HEK293 (cell line): ENCODE data around the gene KDM6A.

Experiments used
- CTCF ChIA-PET: fragments of 350-600 bp; formaldehyde crosslinking; extraction: SDS; loops from one replicate; lab custom pipeline; 2021; ENCODE audit warnings: antibody characterized with exemption; lab: Yijun Ruan, JAX
- POLR2A ChIA-PET: fragments of 300-600 bp; formaldehyde crosslinking; extraction: SDS; loops from one replicate; lab custom pipeline; 2020; ENCODE audit warnings: antibody characterized with exemption, inconsistent platforms; lab: Yijun Ruan, JAX
- H3K27ac ChIP-seq: fragments of 200-500 bp; sonication (Bioruptor generic); 2 replicates; pipeline ENCODE4 v1.5.1; 2014; ENCODE audit warnings: low read depth, low read length, control low read depth, inconsistent platforms; ENCODE audit errors: extremely low read depth
- H3K36me3 ChIP-seq, 2 experiments: fragments of 200-500 bp in 1 of 2; sonication (Bioruptor generic) in 1 of 2; 1 replicate in 1 of 2; 2 replicates in 1 of 2; pipeline ENCODE4 v1.5.1; 2014 to 2017; ENCODE audit warnings: inconsistent platforms in 2 of 2, low read length in 2 of 2; ENCODE audit not compliant: control insufficient read depth in 2 of 2, insufficient read depth in 1 of 2
- H3K4me1 ChIP-seq: fragments of 200-500 bp; sonication (Bioruptor generic); 2 replicates; pipeline ENCODE4 v1.5.1; 2014; ENCODE audit warnings: mild to moderate bottlenecking, low read length, inconsistent platforms; ENCODE audit not compliant: control insufficient read depth, insufficient read depth
- H3K4me3 ChIP-seq: 2 replicates; pipeline ENCODE4 v1.5.1; 2011; ENCODE audit warnings: low read depth, mild to moderate bottlenecking, control low read depth, low read length, moderate library complexity
- H3K9me3 ChIP-seq: fragments of 200-500 bp; sonication (Bioruptor generic); 2 replicates; pipeline ENCODE4 v1.5.1; 2014; ENCODE audit warnings: low read depth, low read length, inconsistent platforms; ENCODE audit not compliant: control insufficient read depth, insufficient read depth
- IKZF3 ChIP-seq: fragments of 450-650 bp; IDR thresholded peaks from 2 replicates; pipeline ENCODE4 v1.5.0; 2018; ENCODE audit warnings: missing biosample characterization, mild to moderate bottlenecking, missing genetic modification characterization, moderate library complexity
- KLF16 ChIP-seq: fragments of 450-650 bp; formaldehyde crosslinking; IDR thresholded peaks from 2 replicates; pipeline ENCODE4 v1.5.1; 2017; ENCODE audit warnings: missing biosample characterization, missing genetic modification characterization
- KLF7 ChIP-seq: fragments of 450-650 bp; formaldehyde crosslinking; IDR thresholded peaks from 2 replicates; pipeline ENCODE4 v1.5.1; 2016; ENCODE audit warnings: missing biosample characterization, missing genetic modification characterization, borderline replicate concordance
- MZF1 ChIP-seq: fragments of 450-650 bp; formaldehyde crosslinking; IDR thresholded peaks from 2 replicates; pipeline ENCODE4 v1.5.1; 2017; ENCODE audit warnings: missing biosample characterization, missing genetic modification characterization, borderline replicate concordance
- OSR2 ChIP-seq: fragments of 450-650 bp; formaldehyde crosslinking; IDR thresholded peaks from 2 replicates; pipeline ENCODE4 v1.5.1; 2016; ENCODE audit warnings: missing biosample characterization, missing genetic modification characterization
- SCRT1 ChIP-seq: fragments of 450-650 bp; formaldehyde crosslinking; IDR thresholded peaks from 2 replicates; pipeline ENCODE4 v1.5.1; 2016; ENCODE audit warnings: missing biosample characterization, missing genetic modification characterization, borderline replicate concordance
- SCRT2 ChIP-seq: fragments of 450-650 bp; formaldehyde crosslinking; IDR thresholded peaks from 2 replicates; pipeline ENCODE4 v1.5.1; 2016; ENCODE audit warnings: missing biosample characterization, missing genetic modification characterization
- WT1 ChIP-seq: fragments of 450-650 bp; formaldehyde crosslinking; IDR thresholded peaks from 2 replicates; pipeline ENCODE4 v1.5.1; 2016; ENCODE audit warnings: missing biosample characterization, missing genetic modification characterization
- ZNF121 ChIP-seq: fragments of 450-650 bp; formaldehyde crosslinking; IDR thresholded peaks from 2 replicates; pipeline ENCODE4 v1.5.1; 2016; ENCODE audit warnings: missing biosample characterization, missing genetic modification characterization
- ZNF132 ChIP-seq: fragments of 450-650 bp; formaldehyde crosslinking; IDR thresholded peaks from 2 replicates; pipeline ENCODE4 v1.5.1; 2017; ENCODE audit warnings: missing biosample characterization, missing genetic modification characterization, borderline replicate concordance
- ZNF335 ChIP-seq: fragments of 450-650 bp; formaldehyde crosslinking; conservative IDR thresholded peaks from 2 replicates; pipeline ENCODE4 v1.5.1; 2016; ENCODE audit warnings: missing biosample characterization, missing genetic modification characterization
- ZNF37A ChIP-seq: fragments of 450-650 bp; IDR thresholded peaks from 2 replicates; pipeline ENCODE4 v1.5.1; 2018; ENCODE audit warnings: missing biosample characterization, missing genetic modification characterization
- ZNF404 ChIP-seq: fragments of 450-650 bp; formaldehyde crosslinking; IDR thresholded peaks from 2 replicates; pipeline ENCODE4 v1.5.1; 2017; ENCODE audit warnings: missing biosample characterization, missing genetic modification characterization
- ZNF707 ChIP-seq: fragments of 450-650 bp; formaldehyde crosslinking; IDR thresholded peaks from 2 replicates; pipeline ENCODE4 v1.5.1; 2016; ENCODE audit warnings: missing biosample characterization, missing genetic modification characterization
- ZNF747 ChIP-seq: fragments of 450-650 bp; formaldehyde crosslinking; IDR thresholded peaks from 2 replicates; pipeline ENCODE4 v1.5.1; 2016; ENCODE audit warnings: missing biosample characterization, missing genetic modification characterization
- ZNF777 ChIP-seq: fragments of 450-650 bp; formaldehyde crosslinking; IDR thresholded peaks from 2 replicates; pipeline ENCODE4 v1.5.1; 2017; ENCODE audit warnings: missing biosample characterization, missing genetic modification characterization, borderline replicate concordance
- ZNF837 ChIP-seq: fragments of 450-650 bp; formaldehyde crosslinking; IDR thresholded peaks from 2 replicates; pipeline ENCODE4 v1.5.1; 2016; ENCODE audit warnings: missing biosample characterization, missing genetic modification characterization
- ZNF843 ChIP-seq: fragments of 450-650 bp; formaldehyde crosslinking; IDR thresholded peaks from 2 replicates; pipeline ENCODE4 v1.5.1; 2016; ENCODE audit warnings: missing biosample characterization, missing genetic modification characterization
- ZSCAN16 ChIP-seq: fragments of 450-650 bp; formaldehyde crosslinking; IDR thresholded peaks from 2 replicates; pipeline ENCODE4 v1.5.1; 2016; ENCODE audit warnings: missing biosample characterization, missing genetic modification characterization
- TF ChIP-seq, protein P1 (sequence below): fragments of 450-650 bp; formaldehyde crosslinking; IDR thresholded peaks from 2 replicates; pipeline ENCODE4 v1.5.1; 2017; ENCODE audit warnings: missing biosample characterization, missing genetic modification characterization
- TF ChIP-seq, protein P2 (sequence below): fragments of 450-650 bp; formaldehyde crosslinking; IDR thresholded peaks from 2 replicates; pipeline ENCODE4 v1.5.1; 2017; ENCODE audit warnings: missing biosample characterization, missing genetic modification characterization
- TF ChIP-seq, protein P3 (sequence below): fragments of 450-650 bp; formaldehyde crosslinking; IDR thresholded peaks from 2 replicates; pipeline ENCODE4 v1.5.1; 2017; ENCODE audit warnings: missing biosample characterization, missing genetic modification characterization

The KDM6A gene

DNA sequence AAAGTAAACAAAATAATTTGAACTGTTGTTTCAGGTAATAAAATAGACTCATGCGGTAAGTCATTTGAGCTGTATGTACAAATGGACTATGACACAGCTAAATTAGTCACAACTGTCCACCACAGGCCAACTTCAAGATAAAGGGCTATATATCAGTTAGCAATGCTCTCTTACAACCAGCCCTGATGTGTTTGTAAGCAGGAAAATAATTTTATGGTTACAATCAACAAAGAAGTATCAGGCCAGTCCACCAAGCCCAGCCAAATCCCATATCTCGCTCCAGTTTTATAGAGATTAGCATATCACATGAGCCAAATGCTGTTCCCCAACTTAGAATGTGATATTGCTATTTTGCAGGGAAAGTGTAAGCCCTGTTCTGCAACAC, 29.7 kb upstream of the KDM6A start:
- TF ChIP-seq, protein P1, sequence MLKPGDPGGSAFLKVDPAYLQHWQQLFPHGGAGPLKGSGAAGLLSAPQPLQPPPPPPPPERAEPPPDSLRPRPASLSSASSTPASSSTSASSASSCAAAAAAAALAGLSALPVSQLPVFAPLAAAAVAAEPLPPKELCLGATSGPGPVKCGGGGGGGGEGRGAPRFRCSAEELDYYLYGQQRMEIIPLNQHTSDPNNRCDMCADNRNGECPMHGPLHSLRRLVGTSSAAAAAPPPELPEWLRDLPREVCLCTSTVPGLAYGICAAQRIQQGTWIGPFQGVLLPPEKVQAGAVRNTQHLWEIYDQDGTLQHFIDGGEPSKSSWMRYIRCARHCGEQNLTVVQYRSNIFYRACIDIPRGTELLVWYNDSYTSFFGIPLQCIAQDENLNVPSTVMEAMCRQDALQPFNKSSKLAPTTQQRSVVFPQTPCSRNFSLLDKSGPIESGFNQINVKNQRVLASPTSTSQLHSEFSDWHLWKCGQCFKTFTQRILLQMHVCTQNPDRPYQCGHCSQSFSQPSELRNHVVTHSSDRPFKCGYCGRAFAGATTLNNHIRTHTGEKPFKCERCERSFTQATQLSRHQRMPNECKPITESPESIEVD, result no peak
- TF ChIP-seq ZNF37A (no peak), KLF7 (tag by site-specific recombination) (no peak), OSR2 (no peak), ZNF747 (no peak), ZSCAN16 (tag by site-specific recombination) (no peak), KLF16 (tag by site-specific recombination) (no peak), ZNF404 (tag by site-specific recombination) (no peak), ZNF843 (tag by site-specific recombination) (no peak), SCRT1 (no peak), ZNF121 (tag by site-specific recombination) (no peak), MZF1 (tag by site-specific recombination) (no peak), IKZF3 (tag by site-specific recombination) (no peak), SCRT2 (tag by site-specific recombination) (no peak), ZNF837 (tag by site-specific recombination) (no peak), ZNF132 (tag by site-specific recombination) (no peak), ZNF707 (tag by site-specific recombination) (no peak), ZNF335 (tag by site-specific recombination) (no peak)
- TF ChIP-seq, protein P2, sequence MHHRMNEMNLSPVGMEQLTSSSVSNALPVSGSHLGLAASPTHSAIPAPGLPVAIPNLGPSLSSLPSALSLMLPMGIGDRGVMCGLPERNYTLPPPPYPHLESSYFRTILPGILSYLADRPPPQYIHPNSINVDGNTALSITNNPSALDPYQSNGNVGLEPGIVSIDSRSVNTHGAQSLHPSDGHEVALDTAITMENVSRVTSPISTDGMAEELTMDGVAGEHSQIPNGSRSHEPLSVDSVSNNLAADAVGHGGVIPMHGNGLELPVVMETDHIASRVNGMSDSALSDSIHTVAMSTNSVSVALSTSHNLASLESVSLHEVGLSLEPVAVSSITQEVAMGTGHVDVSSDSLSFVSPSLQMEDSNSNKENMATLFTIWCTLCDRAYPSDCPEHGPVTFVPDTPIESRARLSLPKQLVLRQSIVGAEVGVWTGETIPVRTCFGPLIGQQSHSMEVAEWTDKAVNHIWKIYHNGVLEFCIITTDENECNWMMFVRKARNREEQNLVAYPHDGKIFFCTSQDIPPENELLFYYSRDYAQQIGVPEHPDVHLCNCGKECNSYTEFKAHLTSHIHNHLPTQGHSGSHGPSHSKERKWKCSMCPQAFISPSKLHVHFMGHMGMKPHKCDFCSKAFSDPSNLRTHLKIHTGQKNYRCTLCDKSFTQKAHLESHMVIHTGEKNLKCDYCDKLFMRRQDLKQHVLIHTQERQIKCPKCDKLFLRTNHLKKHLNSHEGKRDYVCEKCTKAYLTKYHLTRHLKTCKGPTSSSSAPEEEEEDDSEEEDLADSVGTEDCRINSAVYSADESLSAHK (tag by site-specific recombination), result no peak
- no peaks in the 10 kb centered on the region for H3K9me3 ChIP-seq
- CTCF ChIA-PET, result interaction anchor here (0.7 to 1.0 kb wide), 2 partner anchors 15 to 227 kb away, joined by 3 read pairs; no protein-coding TSS in a partner anchor
- no peaks in the 10 kb centered on the region for H3K4me1 ChIP-seq
- H3K4me3 ChIP-seq, result no peak overlapping the region
- POLR2A ChIA-PET, result no interaction called here
- no peak overlapping the region for H3K27ac ChIP-seq
- no peaks in the 10 kb centered on the region for H3K36me3 ChIP-seq

DNA sequence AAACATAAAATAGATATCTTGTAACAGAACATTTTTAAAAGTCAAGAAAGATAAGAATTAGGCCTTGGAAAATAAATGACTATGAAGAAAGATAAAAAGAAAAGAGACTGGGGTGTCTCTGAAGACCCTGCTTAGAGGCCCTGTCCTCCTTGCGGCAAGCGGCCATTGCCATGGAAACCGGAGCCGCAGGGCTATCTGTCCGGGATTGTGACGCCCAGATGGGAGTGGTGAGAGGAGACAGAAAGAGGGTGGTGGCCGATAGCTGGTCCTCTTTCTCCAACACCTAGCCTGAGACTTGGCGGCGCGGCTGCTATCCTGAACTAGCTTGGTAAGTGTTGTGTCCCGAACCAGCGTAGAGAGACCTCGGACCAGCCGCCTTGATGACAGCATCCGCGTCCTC, 29.2 kb upstream of the KDM6A start, which contains the start of gene DUSP21:
Gene DUSP21 (plus strand): TSS at position 269 of the 400 bp plus-strand sequence. CDS start 112 bp downstream, at position 381.
- POLR2A ChIA-PET, result no interaction called here
- CTCF ChIA-PET, result no interaction called here
- TF ChIP-seq, protein P3, sequence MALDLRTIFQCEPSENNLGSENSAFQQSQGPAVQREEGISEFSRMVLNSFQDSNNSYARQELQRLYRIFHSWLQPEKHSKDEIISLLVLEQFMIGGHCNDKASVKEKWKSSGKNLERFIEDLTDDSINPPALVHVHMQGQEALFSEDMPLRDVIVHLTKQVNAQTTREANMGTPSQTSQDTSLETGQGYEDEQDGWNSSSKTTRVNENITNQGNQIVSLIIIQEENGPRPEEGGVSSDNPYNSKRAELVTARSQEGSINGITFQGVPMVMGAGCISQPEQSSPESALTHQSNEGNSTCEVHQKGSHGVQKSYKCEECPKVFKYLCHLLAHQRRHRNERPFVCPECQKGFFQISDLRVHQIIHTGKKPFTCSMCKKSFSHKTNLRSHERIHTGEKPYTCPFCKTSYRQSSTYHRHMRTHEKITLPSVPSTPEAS (tag by site-specific recombination), result no peak
- TF ChIP-seq ZNF777 (tag by site-specific recombination) (no peak), WT1 (tag by site-specific recombination) (no peak)
- no peak within 1 kb of the TSS for H3K4me3 ChIP-seq
- H3K4me1 ChIP-seq, result no peaks in the 10 kb centered on the region
- H3K36me3 ChIP-seq, result no peaks in the 10 kb centered on the region
- H3K27ac ChIP-seq, result no peak within 1 kb of the TSS
- H3K9me3 ChIP-seq, result no peaks in the 10 kb centered on the region
